Activated CD4-positive, alpha-beta T cell treated with anti-CD3 and anti-CD28 coated beads, Interleukin-2, amount 50 U/mL, for 1 hour (primary cell): ENCODE results near the gene PRKCB.

ENCODE experiments used
- DNase-seq: peaks from one replicate; pipeline ENCODE4 v3.0.0-alpha.2; 2020

Gene PRKCB

GRCh38 chr16:23974223-23974622, 138.4 kb downstream of the PRKCB start:
- no peak for DNase-seq

- no peak for DNase-seq
Measured at GRCh38 chr16:23975293-23975692, 139.5 kb downstream of the PRKCB start.

- no peak for DNase-seq
Measured at GRCh38 chr16:23976091-23976490, 140.3 kb downstream of the PRKCB start.

- DNase-seq: no peak
Measured at GRCh38 chr16:23976524-23976923, 140.7 kb downstream of the PRKCB start.

- DNase-seq: no peak
Measured at GRCh38 chr16:23979441-23979840, 143.7 kb downstream of the PRKCB start.

- no peak for DNase-seq
Measured at GRCh38 chr16:23979982-23980381, 144.2 kb downstream of the PRKCB start.

- no peak for DNase-seq
Measured at GRCh38 chr16:23981429-23982399, 145.9 kb downstream of the PRKCB start.

GRCh38 chr16:23986455-23986854, 150.7 kb downstream of the PRKCB start:
- no peak for DNase-seq

- DNase-seq: no peak
Measured at GRCh38 chr16:23987443-23987842, 151.7 kb downstream of the PRKCB start.

- DNase-seq: no peak
Measured at GRCh38 chr16:23990507-23990906, 154.7 kb downstream of the PRKCB start.

GRCh38 chr16:23991066-23991465, 155.3 kb downstream of the PRKCB start:
- DNase-seq: no peak

- no peak for DNase-seq
Measured at GRCh38 chr16:23994615-23995014, 158.8 kb downstream of the PRKCB start.

GRCh38 chr16:23996258-23996955, 160.6 kb downstream of the PRKCB start:
- DNase-seq: no peak

GRCh38 chr16:23998771-23999170, 163.0 kb downstream of the PRKCB start:
- no peak for DNase-seq

- no peak for DNase-seq
Measured at GRCh38 chr16:23999663-24000062, 163.9 kb downstream of the PRKCB start.

GRCh38 chr16:24001710-24002109, 165.9 kb downstream of the PRKCB start:
- DNase-seq: no peak

GRCh38 chr16:24002619-24003018, 166.8 kb downstream of the PRKCB start:
- no peak for DNase-seq

GRCh38 chr16:24005577-24005976, 169.8 kb downstream of the PRKCB start:
- DNase-seq: no peak

GRCh38 chr16:24007391-24007790, 171.6 kb downstream of the PRKCB start:
- DNase-seq: no peak

GRCh38 chr16:24007934-24008333, 172.2 kb downstream of the PRKCB start:
- no peak for DNase-seq

- no peak for DNase-seq
Measured at GRCh38 chr16:24009098-24009497, 173.3 kb downstream of the PRKCB start.

GRCh38 chr16:24009955-24010354, 174.2 kb downstream of the PRKCB start:
- no peak for DNase-seq

GRCh38 chr16:24010440-24011089, 174.8 kb downstream of the PRKCB start:
- DNase-seq: peak; percentile 83

- no peak for DNase-seq
Measured at GRCh38 chr16:24011237-24011636, 175.5 kb downstream of the PRKCB start.
